Endothelial cell of umbilical vein (primary cell): ENCODE results near the gene SPAG9. TPM values are rescaled to one million over a fixed set of nuclear protein-coding genes. Genes with fewer than 3 reads are reported as not detected.

Source experiments
- BruUV-seq: library from RNA; stranded (reverse); fragments of 400-500 nt; replicated peaks from 2 replicates; lab custom pipeline; 2021; lab: Mats Ljungman, UMichigan
- CTCF ChIA-PET: fragments of 300-600, 350-600 bp; sonication (Branson Sonifier 250); formaldehyde crosslinking; loops from one replicate; lab custom pipeline; 2021; ENCODE audit warnings: antibody characterized with exemption, inconsistent platforms; lab: Charles Lee
- POLR2A ChIA-PET: fragments of 300-600, 350-600 bp; sonication (Branson Sonifier 250); formaldehyde crosslinking; loops from one replicate; lab custom pipeline; 2021; ENCODE audit warnings: antibody characterized with exemption, inconsistent platforms; lab: Charles Lee
- DNase-seq: peaks from one replicate; pipeline ENCODE4 v3.0.0-alpha.2; 2011; ENCODE audit warnings: low read depth, low spot score
- FAIRE-seq: peaks from 2 replicates; lab custom pipeline; 2011; peaks lifted over from hg19 to GRCh38; lab: Jason Lieb, UNC
- H2AFZ ChIP-seq: 2 replicates; pipeline ENCODE4 v1.6.0; 2012; ENCODE audit warnings: low read depth, low read length, control low read depth, inconsistent platforms
- H3K27ac ChIP-seq: 2 replicates; pipeline ENCODE4 v1.5.1; 2011; ENCODE audit warnings: low read depth, mild to moderate bottlenecking, control low read depth, low read length, moderate library complexity; ENCODE audit not compliant: insufficient read depth
- H3K27me3 ChIP-seq, 2 experiments: 2 replicates each; pipeline versions ENCODE4 v1.6.0 to v1.6.1; 2011; ENCODE audit warnings: low read length in 2 of 2, mixed read lengths in 1 of 2; ENCODE audit not compliant: control insufficient read depth in 2 of 2, insufficient read depth in 2 of 2
- H3K36me3 ChIP-seq, 2 experiments: 2 replicates in 1 of 2; 3 replicates in 1 of 2; pipeline ENCODE4 v1.5.1; 2011; ENCODE audit warnings: low read length in 2 of 2, mild to moderate bottlenecking in 1 of 2, moderate library complexity in 1 of 2; ENCODE audit not compliant: control insufficient read depth in 2 of 2, insufficient read depth in 2 of 2; ENCODE audit errors: extremely low read depth in 1 of 2
- H3K4me1 ChIP-seq: 3 replicates; pipeline ENCODE4 v1.5.1; 2011; ENCODE audit warnings: mild to moderate bottlenecking, low read length; ENCODE audit not compliant: control insufficient read depth, insufficient read depth; ENCODE audit errors: extremely low read depth
- H3K4me2 ChIP-seq: 2 replicates; pipeline ENCODE4 v1.6.1; 2011; ENCODE audit warnings: low read length, control low read depth, mixed read lengths; ENCODE audit not compliant: insufficient read depth
- H3K4me3 ChIP-seq, 3 experiments: fragments of 200-600 bp in 1 of 3; sonication (generic), shearing (Covaris generic) in 1 of 3; replicated peaks in 1 of 3; 2 replicates each; pipeline ENCODE4 v1.5.1; 2011 to 2016; ENCODE audit warnings: control low read depth in 3 of 3, low read length in 3 of 3, mild to moderate bottlenecking in 2 of 3, inconsistent platforms in 1 of 3, low read depth in 1 of 3, moderate library complexity in 1 of 3; ENCODE audit not compliant: insufficient read depth in 1 of 3
- H3K79me2 ChIP-seq: 2 replicates; pipeline ENCODE4 v1.6.0; 2012; ENCODE audit warnings: low read length, inconsistent platforms; ENCODE audit not compliant: control insufficient read depth, insufficient read depth
- H3K9ac ChIP-seq: replicated peaks from 2 replicates; pipeline ENCODE3; 2011; ENCODE audit warnings: low read length, control low read depth; ENCODE audit not compliant: insufficient read depth; ENCODE audit errors: extremely low read depth
- H3K9me1 ChIP-seq: replicated peaks from 3 replicates; pipeline ENCODE4 v1.6.0; 2011; ENCODE audit warnings: mild to moderate bottlenecking, low read length; ENCODE audit not compliant: control insufficient read depth, insufficient read depth; ENCODE audit errors: extremely low read depth
- H3K9me3 ChIP-seq: replicated peaks from 2 replicates; pipeline ENCODE4 v1.5.1; 2012; ENCODE audit warnings: low read length, inconsistent platforms; ENCODE audit not compliant: control insufficient read depth, insufficient read depth
- H4K20me1 ChIP-seq: replicated peaks from 2 replicates; pipeline ENCODE3; 2011; ENCODE audit warnings: mild to moderate bottlenecking, low read length; ENCODE audit not compliant: control insufficient read depth, insufficient read depth; ENCODE audit errors: extremely low read depth
- CTCF ChIP-seq, 2 donors: IDR thresholded peaks; 1 replicate in 1 of 2; 2 replicates in 1 of 2; pipeline ENCODE4 v1.5.1; 2011; ENCODE audit warnings: low read length in 2 of 2, mild to moderate bottlenecking in 2 of 2, moderate library complexity in 2 of 2, control low read depth in 1 of 2, inconsistent platforms in 1 of 2, low read depth in 1 of 2; ENCODE audit not compliant: insufficient read depth in 1 of 2; ENCODE audit errors: extremely low read depth in 1 of 2
- EZH2 ChIP-seq: IDR thresholded peaks from 2 replicates; pipeline ENCODE4 v1.6.1; 2012; ENCODE audit warnings: borderline replicate concordance, low read depth, mild to moderate bottlenecking, moderate library complexity, low read length, inconsistent platforms; ENCODE audit not compliant: severe bottlenecking
- FOS ChIP-seq: IDR thresholded peaks from 2 replicates; pipeline ENCODE4 v1.6.1; 2011; ENCODE audit warnings: mild to moderate bottlenecking, low read length, moderate library complexity, borderline replicate concordance; ENCODE audit not compliant: insufficient read depth
- GATA2 ChIP-seq: IDR thresholded peaks from 2 replicates; pipeline ENCODE4 v1.7.0; 2011; ENCODE audit warnings: low read depth, mild to moderate bottlenecking, moderate library complexity, mixed read lengths, low read length; ENCODE audit not compliant: insufficient read length, insufficient read depth
- JUN ChIP-seq: IDR thresholded peaks from 2 replicates; pipeline ENCODE4 v1.6.1; 2011; ENCODE audit warnings: borderline replicate concordance, low read depth; ENCODE audit not compliant: insufficient read length, insufficient read depth
- MAX ChIP-seq: IDR thresholded peaks from 2 replicates; pipeline ENCODE4 v1.6.1; 2011; ENCODE audit not compliant: insufficient read depth, insufficient read length
- POLR2AphosphoS5 ChIP-seq: IDR thresholded peaks from 2 replicates; pipeline ENCODE4 v1.6.1; 2012; ENCODE audit warnings: low read depth, mild to moderate bottlenecking, control low read depth, low read length, moderate library complexity; ENCODE audit not compliant: insufficient read depth
- dilution Hi-C: fragments of 300-500 bp; cut with MboI; formaldehyde crosslinking; loops from one replicate; pipeline ENCODE4 v1.15.0; 2019; ENCODE audit warnings: low sequenced_read_pairs; ENCODE audit not compliant: extremely low pct_ligation_motif_present
- intact Hi-C: fragments of 100-400 bp; cut with micrococcal nuclease; formaldehyde crosslinking; loops from one replicate; pipeline ENCODE4 v1.10.0; 2022
- polyA plus RNA-seq, 4 experiments: library from polyadenylated mRNA; depleted of rRNA in 3 of 4; stranded (reverse) in 3 of 4; unstranded in 1 of 4; fragments of >200 nt; gene quantifications; 2 replicates each; pipeline versions ENCODE4 v1.2.1 to v1.2.3, GENCODE V29; 2011 to 2012; ENCODE audit warnings: missing spikeins in 1 of 4
- total RNA-seq: library from RNA; stranded (reverse); gene quantifications from 2 replicates; pipeline ENCODE4 v1.2.3, GENCODE V29; 2021

SPAG9 gene
- total and polyA plus RNA-seq, 2 donors (not counting 3 experiments of a cell fraction or from before 2014, with no cell fraction given) = 16.5 to 75.0 TPM

DNA sequence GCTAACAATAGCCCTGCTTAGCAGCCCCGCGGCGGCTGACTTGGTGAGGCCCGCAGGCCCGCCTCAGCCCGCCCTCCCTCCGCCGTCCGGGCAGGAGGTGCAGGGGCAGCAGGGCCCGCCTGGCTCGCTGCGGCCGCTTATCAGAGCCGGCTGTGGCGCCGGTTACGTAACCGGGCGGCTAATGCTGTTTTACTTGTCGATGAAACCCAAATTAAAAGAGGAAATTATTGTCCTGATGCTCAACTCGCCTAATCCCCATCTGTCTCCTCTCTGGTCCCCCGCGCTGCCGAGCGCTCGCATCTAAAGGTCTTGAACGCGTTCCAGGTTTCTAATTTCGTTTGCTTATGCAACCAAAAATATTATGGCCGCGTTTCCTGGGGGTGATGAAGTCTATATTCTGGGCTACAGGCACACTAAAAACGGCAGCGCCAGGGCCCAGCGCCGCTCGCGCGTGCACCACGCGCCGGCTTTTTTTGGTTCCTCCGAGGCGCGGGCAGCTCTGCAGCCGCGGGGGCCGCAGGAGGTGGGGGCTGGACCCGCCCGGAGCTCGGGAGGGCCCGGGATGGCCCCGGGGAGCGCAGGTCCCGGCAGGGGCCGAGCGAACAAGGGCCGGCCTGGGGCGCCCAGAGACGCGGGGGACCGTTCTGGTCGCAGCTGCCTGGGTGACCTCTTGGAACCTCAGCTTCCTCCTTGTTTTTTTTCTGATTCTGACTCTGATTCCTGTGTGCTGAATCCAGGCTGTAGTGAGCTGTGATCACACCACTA is 189.3 kb downstream of the SPAG9 start:
- no peaks in the 10 kb centered on the region for H3K79me2 ChIP-seq
- peak overlapping the region; percentile 81 for H3K9ac ChIP-seq
- intact Hi-C loops (loop anchor here (1.0 kb wide), 2 partner anchors 12 to 65 kb away; partner anchors contain the start of gene TOB1), dilution Hi-C loops (no loop called here)
- DNase-seq (peak; percentile 82), FAIRE-seq (peak; percentile 87)
- no peaks in the 10 kb centered on the region for H3K9me3 ChIP-seq
- peak overlapping the region; percentile 37 to 67 (median 61) for H3K4me3 ChIP-seq
- ChIA-PET CTCF (interaction anchor here (0.6 to 2.5 kb wide), 13 partner anchors 9 to 79 kb away, joined by 3 to 11 read pairs (median 3); no protein-coding TSS in a partner anchor), POLR2A (interaction anchor here (1.2 to 2.5 kb wide), 2 partner anchors 17 to 65 kb away, joined by 3 to 25 read pairs; partner anchors contain the start of gene TOB1)
- H3K36me3 ChIP-seq = no peaks in the 10 kb centered on the region
- no peaks in the 10 kb centered on the region for H3K27me3 ChIP-seq
- H3K27ac ChIP-seq = peak overlapping the region; percentile 66
- no peaks in the 10 kb centered on the region for H3K9me1 ChIP-seq
- peaks cover 11% of the 10 kb centered on the region for H3K4me1 ChIP-seq
- peak overlapping the region; percentile 83 for H3K4me2 ChIP-seq
- H4K20me1 ChIP-seq = no peaks in the 10 kb centered on the region
- no TSS peak for BruUV-seq
- TF ChIP-seq CTCF (IDR thresholded peaks at IDR 0.05; ENCODE audit: extremely low read depth in 1 of 2, insufficient read depth in 1 of 2, low read depth in 1 of 2, low read length in 2 of 2) (no peak), FOS (no peak), JUN (no peak), GATA2 (no peak), MAX (no peak), EZH2 (no peak), POLR2AphosphoS5 (no peak)
- peak overlapping the region; percentile 97 for H2AFZ ChIP-seq
